ENCODE results near the gene ABCF2. TPM values are rescaled to one million over a fixed set of nuclear protein-coding genes. Genes with fewer than 3 reads are reported as not detected.

ABCF2 gene
- total and polyA plus RNA-seq, 2 of the 13 experiments (the other 11 are each of a cell fraction or from before 2014, with no cell fraction given), result 16.3 to 42.5 TPM

DNA sequence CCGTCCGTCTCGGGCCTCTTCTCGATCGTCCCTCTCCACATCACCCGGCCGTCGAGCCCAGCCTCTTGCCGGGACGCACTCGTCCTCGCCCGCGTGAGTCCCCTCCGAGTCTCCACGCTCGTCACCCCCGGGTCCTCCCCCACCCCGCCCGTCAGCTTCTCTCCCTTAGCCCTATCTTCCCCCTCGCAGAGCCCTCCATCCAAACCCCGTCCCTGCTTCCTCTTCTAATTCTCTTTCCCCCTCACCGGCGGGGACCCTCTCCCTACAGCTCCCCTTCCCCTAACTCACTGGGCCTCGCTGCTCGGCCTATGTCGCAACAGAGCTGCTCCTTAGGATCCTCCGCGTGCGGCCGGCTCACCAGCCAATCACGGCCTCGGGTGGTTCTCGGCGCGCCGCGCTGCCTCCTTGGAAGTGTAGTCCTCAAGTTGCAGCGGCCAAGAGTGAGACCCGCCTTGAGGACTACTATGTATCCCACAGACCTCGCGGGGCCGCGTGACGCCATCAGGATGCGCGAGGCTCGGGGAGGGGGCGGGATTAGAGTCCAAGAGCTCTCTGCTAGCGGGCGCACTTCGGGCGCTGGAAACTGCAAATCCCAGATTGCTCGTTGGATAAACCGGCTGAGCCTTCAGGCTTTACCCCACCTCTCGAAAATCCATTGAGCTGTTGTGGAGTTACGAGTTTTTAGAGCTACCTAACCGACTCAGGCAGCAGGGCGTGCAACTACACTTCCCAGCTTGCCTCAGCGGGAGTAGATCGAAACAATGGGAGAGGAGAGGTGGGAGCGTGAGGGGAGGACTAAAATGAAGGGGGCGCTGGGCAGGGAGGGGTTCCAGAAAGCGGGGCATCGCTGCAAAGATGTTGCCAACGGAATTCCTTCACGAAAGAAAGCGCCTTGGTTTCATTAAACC is at the start of gene ABCF2 (continued):
- TF ChIP-seq GRHL1 (CRISPR knock-in tag; conservative IDR thresholded peaks at IDR 0.05), result no peak
- TF ChIP-seq SIN3A (IDR thresholded peaks at IDR 0.05; ENCODE audit: borderline replicate concordance, low read depth, low read length), result peak; percentile 7; the same call in 1 of the 2 replicates
- TF ChIP-seq, protein P1, sequence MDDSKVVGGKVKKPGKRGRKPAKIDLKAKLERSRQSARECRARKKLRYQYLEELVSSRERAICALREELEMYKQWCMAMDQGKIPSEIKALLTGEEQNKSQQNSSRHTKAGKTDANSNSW (CRISPR knock-in tag; IDR thresholded peaks at IDR 0.05; ENCODE audit: borderline replicate concordance), result peak; percentile 57; the same call in 1 of the 2 replicates
- TF ChIP-seq, protein P2, sequence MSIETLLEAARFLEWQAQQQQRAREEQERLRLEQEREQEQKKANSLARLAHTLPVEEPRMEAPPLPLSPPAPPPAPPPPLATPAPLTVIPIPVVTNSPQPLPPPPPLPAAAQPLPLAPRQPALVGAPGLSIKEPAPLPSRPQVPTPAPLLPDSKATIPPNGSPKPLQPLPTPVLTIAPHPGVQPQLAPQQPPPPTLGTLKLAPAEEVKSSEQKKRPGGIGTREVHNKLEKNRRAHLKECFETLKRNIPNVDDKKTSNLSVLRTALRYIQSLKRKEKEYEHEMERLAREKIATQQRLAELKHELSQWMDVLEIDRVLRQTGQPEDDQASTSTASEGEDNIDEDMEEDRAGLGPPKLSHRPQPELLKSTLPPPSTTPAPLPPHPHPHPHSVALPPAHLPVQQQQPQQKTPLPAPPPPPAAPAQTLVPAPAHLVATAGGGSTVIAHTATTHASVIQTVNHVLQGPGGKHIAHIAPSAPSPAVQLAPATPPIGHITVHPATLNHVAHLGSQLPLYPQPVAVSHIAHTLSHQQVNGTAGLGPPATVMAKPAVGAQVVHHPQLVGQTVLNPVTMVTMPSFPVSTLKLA (IDR thresholded peaks at IDR 0.05), result peak; percentile 64
- no peak for TF ChIP-seq ZBTB46 (CRISPR knock-in tag; IDR thresholded peaks at IDR 0.05; ENCODE audit: borderline replicate concordance)
- peak; percentile 67; the same call in 1 of the 2 replicates for TF ChIP-seq MTERF4 (CRISPR knock-in tag; IDR thresholded peaks at IDR 0.05)
- TF ChIP-seq SPEN (CRISPR knock-in tag; IDR thresholded peaks at IDR 0.05; ENCODE audit: low read depth), result peak; percentile 80; the same call in 1 of the 2 replicates
- no peak for TF ChIP-seq NONO (IDR thresholded peaks at IDR 0.05)
- TF ChIP-seq NONO (CRISPR knock-in tag; conservative IDR thresholded peaks at IDR 0.05), result peak; percentile 67; the same call in 1 of the 2 replicates
- TF ChIP-seq MXI1 (IDR thresholded peaks at IDR 0.05; ENCODE audit: borderline replicate concordance, low read depth, low read length), result peak; percentile 73; the same call in 1 of the 3 replicates
- no peak for TF ChIP-seq CHCHD3 (CRISPR knock-in tag; IDR thresholded peaks at IDR 0.05)
- 0 out of 2 replicates have a peak, but pooled peaks have one; percentile 33 for TF ChIP-seq SRY (CRISPR knock-in tag; IDR thresholded peaks at IDR 0.05)
- no peak; the same call in 1 of the 2 replicates for TF ChIP-seq NCOA1 (CRISPR knock-in tag; IDR thresholded peaks at IDR 0.05)
- TF ChIP-seq MYPOP (CRISPR knock-in tag; IDR thresholded peaks at IDR 0.05), result peak; percentile 57; the same call in 1 of the 2 replicates
- TF ChIP-seq, protein P3, sequence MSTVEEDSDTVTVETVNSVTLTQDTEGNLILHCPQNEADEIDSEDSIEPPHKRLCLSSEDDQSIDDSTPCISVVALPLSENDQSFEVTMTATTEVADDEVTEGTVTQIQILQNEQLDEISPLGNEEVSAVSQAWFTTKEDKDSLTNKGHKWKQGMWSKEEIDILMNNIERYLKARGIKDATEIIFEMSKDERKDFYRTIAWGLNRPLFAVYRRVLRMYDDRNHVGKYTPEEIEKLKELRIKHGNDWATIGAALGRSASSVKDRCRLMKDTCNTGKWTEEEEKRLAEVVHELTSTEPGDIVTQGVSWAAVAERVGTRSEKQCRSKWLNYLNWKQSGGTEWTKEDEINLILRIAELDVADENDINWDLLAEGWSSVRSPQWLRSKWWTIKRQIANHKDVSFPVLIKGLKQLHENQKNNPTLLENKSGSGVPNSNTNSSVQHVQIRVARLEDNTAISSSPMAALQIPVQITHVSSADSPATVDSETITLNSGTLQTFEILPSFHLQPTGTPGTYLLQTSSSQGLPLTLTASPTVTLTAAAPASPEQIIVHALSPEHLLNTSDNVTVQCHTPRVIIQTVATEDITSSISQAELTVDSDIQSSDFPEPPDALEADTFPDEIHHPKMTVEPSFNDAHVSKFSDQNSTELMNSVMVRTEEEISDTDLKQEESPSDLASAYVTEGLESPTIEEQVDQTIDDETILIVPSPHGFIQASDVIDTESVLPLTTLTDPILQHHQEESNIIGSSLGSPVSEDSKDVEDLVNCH (CRISPR knock-in tag; IDR thresholded peaks at IDR 0.05), result 0 out of 2 replicates have a peak, but pooled peaks have one; percentile 52
- TF ChIP-seq YEATS2 (CRISPR knock-in tag; IDR thresholded peaks at IDR 0.05; ENCODE audit: borderline replicate concordance), result peak; percentile 90; the same call in 1 of the 2 replicates
- 0 out of 2 replicates have a peak, but pooled peaks have one; percentile 50 for TF ChIP-seq MEIS2 (CRISPR knock-in tag; IDR thresholded peaks at IDR 0.05)
